Activated CD4-positive, alpha-beta T cell treated with anti-CD3 and anti-CD28 coated beads, Interleukin-2, amount 10 ng/mL, durations not matched to agents 24 days and 14 days (primary cell): Measurements from ENCODE around the gene TP53RK. TPM values are rescaled to one million over a fixed set of nuclear protein-coding genes. Genes with fewer than 3 reads are reported as not detected.

Source experiments
- DNase-seq: peaks from one replicate; pipeline ENCODE4 v3.0.0; 2022
- H3K27ac Mint-ChIP-seq: one replicate; pipeline ENCODE4 v1.8.0; 2022; ENCODE audit warnings: mild to moderate bottlenecking, mixed read lengths
- H3K27me3 Mint-ChIP-seq: one replicate; pipeline ENCODE4 v1.8.0; 2022; ENCODE audit warnings: mixed read lengths
- H3K36me3 Mint-ChIP-seq: one replicate; pipeline ENCODE4 v1.8.0; 2022; ENCODE audit warnings: low read depth, mild to moderate bottlenecking, mixed read lengths
- H3K4me1 Mint-ChIP-seq: one replicate; pipeline ENCODE4 v1.8.0; 2021; ENCODE audit warnings: mixed read lengths
- H3K4me3 Mint-ChIP-seq: one replicate; pipeline ENCODE4 v1.8.0; 2022; ENCODE audit warnings: mild to moderate bottlenecking, moderate library complexity, mixed read lengths
- H3K9me3 Mint-ChIP-seq: one replicate; pipeline ENCODE4 v1.8.0; 2021; ENCODE audit warnings: mixed read lengths
- intact Hi-C: fragments of 100-400 bp; cut with micrococcal nuclease; formaldehyde crosslinking; loops from one replicate; pipeline ENCODE4 v1.15.1; 2023
- total RNA-seq: library from RNA; stranded (reverse); gene quantifications from 2 replicates; pipeline ENCODE4 v1.2.3, GENCODE V29; 2022

TP53RK gene
- total RNA-seq, 1 donor from 2014 or later: 16.5 TPM

GRCh38 chr20:46701556-46701955 is 12.3 kb upstream of the TP53RK start:
- intact Hi-C loops: no loop called here
- Mint-ChIP-seq H3K9me3 (peaks cover 2% of the 10 kb centered on the region), H3K27me3 (peaks cover 26% of the 10 kb centered on the region), H3K4me3 (no peak overlapping the region), H3K36me3 (no peaks in the 10 kb centered on the region), H3K27ac (no peak overlapping the region), H3K4me1 (no peaks in the 10 kb centered on the region)
- no peak for DNase-seq

- DNase-seq: no peak
- H3K9me3 Mint-ChIP-seq: no peaks in the 10 kb centered on the region
- intact Hi-C loops: no loop called here
- H3K27ac Mint-ChIP-seq: no peak overlapping the region
- H3K36me3 Mint-ChIP-seq: no peaks in the 10 kb centered on the region
- H3K4me3 Mint-ChIP-seq: no peak overlapping the region
- H3K27me3 Mint-ChIP-seq: peaks cover 23% of the 10 kb centered on the region
- H3K4me1 Mint-ChIP-seq: peaks cover 1% of the 10 kb centered on the region
Measured at GRCh38 chr20:46701057-46701456, 11.8 kb upstream of the TP53RK start.

DNA sequence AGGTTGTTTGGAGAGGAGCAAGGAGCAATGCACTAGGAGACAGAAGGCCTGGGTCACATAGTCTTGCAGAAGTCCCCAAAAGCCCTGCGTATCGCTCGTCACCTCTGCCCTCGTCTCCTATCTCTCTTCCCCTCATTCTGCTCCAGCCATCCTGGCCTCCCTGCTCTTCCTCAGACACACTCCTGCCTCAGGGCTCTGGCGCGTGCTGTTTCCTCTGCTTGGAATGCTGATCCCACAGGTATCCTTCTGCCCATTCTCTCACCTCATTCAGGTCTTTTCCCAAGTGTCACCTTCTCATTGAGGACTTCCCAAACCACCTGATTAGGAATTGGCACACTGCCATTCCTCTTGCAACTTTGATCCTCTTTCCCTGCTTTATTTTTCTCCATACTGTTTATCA is 11.2 kb upstream of the TP53RK start:
- DNase-seq: no peak
- no peaks in the 10 kb centered on the region for H3K36me3 Mint-ChIP-seq
- H3K27ac Mint-ChIP-seq: no peak overlapping the region
- H3K9me3 Mint-ChIP-seq: no peaks in the 10 kb centered on the region
- peaks cover 1% of the 10 kb centered on the region for H3K4me1 Mint-ChIP-seq
- intact Hi-C loops: no loop called here
- no peak overlapping the region for H3K4me3 Mint-ChIP-seq
- H3K27me3 Mint-ChIP-seq: peaks cover 22% of the 10 kb centered on the region

GRCh38 chr20:46699651-46700359 is 10.6 kb upstream of the TP53RK start:
- H3K4me1 Mint-ChIP-seq: peaks cover 1% of the 10 kb centered on the region
- H3K27ac Mint-ChIP-seq: no peak overlapping the region
- peaks cover 16% of the 10 kb centered on the region for H3K27me3 Mint-ChIP-seq

DNA sequence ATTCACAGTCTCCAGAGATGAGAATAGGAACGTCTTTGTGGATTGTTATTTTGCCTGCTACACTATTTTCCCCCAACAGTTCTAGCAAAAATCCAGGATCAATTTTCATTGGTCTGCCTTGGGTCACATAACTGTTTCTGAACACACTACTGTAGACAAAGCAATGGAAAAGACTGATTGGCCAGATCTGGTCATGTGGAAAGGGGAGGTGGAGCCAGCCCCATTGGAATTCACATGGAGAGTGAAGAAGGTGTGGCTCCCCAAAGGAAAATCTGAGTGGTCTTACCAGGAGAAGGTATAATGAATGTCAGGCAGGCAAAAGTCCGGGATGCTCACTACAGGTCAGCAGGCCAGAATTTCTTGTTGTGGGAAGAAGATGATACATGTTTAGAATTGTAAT is 9.5 kb upstream of the TP53RK start:
- peaks cover 4% of the 10 kb centered on the region for H3K4me1 Mint-ChIP-seq
- H3K36me3 Mint-ChIP-seq: no peaks in the 10 kb centered on the region
- peaks cover 8% of the 10 kb centered on the region for H3K27me3 Mint-ChIP-seq
- H3K27ac Mint-ChIP-seq: no peak overlapping the region
- intact Hi-C loops: no loop called here
- no peak overlapping the region for H3K4me3 Mint-ChIP-seq
- no peaks in the 10 kb centered on the region for H3K9me3 Mint-ChIP-seq
- no peak for DNase-seq

More at GRCh38 chr20:46699651-46700359, 10.6 kb upstream of the TP53RK start:
- no peak overlapping the region for H3K4me3 Mint-ChIP-seq
- no peaks in the 10 kb centered on the region for H3K36me3 Mint-ChIP-seq
- H3K9me3 Mint-ChIP-seq: no peaks in the 10 kb centered on the region
- no peak for DNase-seq
- intact Hi-C loops: no loop called here

DNA sequence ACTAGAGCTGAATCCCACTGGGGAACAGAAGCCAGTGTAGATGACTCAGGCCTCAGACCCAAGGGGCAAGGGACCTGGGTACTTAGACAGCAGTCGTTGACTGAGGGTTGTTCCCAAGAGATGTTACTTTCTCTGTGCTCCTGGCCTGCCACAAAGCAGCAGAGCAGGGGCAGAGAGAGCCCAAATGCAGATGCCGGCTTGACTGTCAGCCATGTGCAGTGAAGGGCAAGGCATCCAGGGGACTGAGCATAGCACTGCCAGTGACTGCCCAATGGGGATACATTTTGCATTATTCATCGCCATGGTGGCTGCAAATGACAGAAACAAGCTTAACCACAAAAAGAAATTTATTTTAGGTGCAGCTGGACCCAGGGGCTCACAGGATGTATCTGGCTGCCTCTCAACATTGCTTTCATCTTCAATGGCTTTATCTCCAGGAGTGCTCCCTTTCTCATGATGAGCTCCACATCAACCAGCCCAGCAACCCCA is 7.6 kb upstream of the TP53RK start:
- Mint-ChIP-seq H3K9me3 (no peaks in the 10 kb centered on the region), H3K36me3 (no peaks in the 10 kb centered on the region), H3K27ac (no peak overlapping the region), H3K4me3 (no peak overlapping the region), H3K27me3 (peaks cover 7% of the 10 kb centered on the region), H3K4me1 (peaks cover 4% of the 10 kb centered on the region)
- DNase-seq: no peak
- intact Hi-C loops: no loop called here

- no peak overlapping the region for H3K4me3 Mint-ChIP-seq
- no peak for DNase-seq
- intact Hi-C loops: no loop called here
- H3K9me3 Mint-ChIP-seq: no peaks in the 10 kb centered on the region
- H3K27me3 Mint-ChIP-seq: peaks cover 5% of the 10 kb centered on the region
- peaks cover 4% of the 10 kb centered on the region for H3K4me1 Mint-ChIP-seq
- no peak overlapping the region for H3K27ac Mint-ChIP-seq
- H3K36me3 Mint-ChIP-seq: no peaks in the 10 kb centered on the region
Measured at GRCh38 chr20:46695892-46696291, 6.6 kb upstream of the TP53RK start.

GRCh38 chr20:46694484-46694883 is 5.2 kb upstream of the TP53RK start:
- H3K27me3 Mint-ChIP-seq: peaks cover 1% of the 10 kb centered on the region
- no peak for DNase-seq
- peaks cover 2% of the 10 kb centered on the region for H3K36me3 Mint-ChIP-seq
- H3K4me1 Mint-ChIP-seq: peaks cover 11% of the 10 kb centered on the region
- no peaks in the 10 kb centered on the region for H3K9me3 Mint-ChIP-seq
- H3K27ac Mint-ChIP-seq: no peak overlapping the region
- intact Hi-C loops: no loop called here
- no peak overlapping the region for H3K4me3 Mint-ChIP-seq

- peaks cover 2% of the 10 kb centered on the region for H3K27me3 Mint-ChIP-seq
- no peaks in the 10 kb centered on the region for H3K9me3 Mint-ChIP-seq
- no peak overlapping the region for H3K27ac Mint-ChIP-seq
- DNase-seq: no peak
- intact Hi-C loops: no loop called here
- peaks cover 10% of the 10 kb centered on the region for H3K36me3 Mint-ChIP-seq
- H3K4me3 Mint-ChIP-seq: no peak overlapping the region
- H3K4me1 Mint-ChIP-seq: peaks cover 32% of the 10 kb centered on the region
Measured at GRCh38 chr20:46691196-46691595, 2.0 kb upstream of the TP53RK start.

DNA sequence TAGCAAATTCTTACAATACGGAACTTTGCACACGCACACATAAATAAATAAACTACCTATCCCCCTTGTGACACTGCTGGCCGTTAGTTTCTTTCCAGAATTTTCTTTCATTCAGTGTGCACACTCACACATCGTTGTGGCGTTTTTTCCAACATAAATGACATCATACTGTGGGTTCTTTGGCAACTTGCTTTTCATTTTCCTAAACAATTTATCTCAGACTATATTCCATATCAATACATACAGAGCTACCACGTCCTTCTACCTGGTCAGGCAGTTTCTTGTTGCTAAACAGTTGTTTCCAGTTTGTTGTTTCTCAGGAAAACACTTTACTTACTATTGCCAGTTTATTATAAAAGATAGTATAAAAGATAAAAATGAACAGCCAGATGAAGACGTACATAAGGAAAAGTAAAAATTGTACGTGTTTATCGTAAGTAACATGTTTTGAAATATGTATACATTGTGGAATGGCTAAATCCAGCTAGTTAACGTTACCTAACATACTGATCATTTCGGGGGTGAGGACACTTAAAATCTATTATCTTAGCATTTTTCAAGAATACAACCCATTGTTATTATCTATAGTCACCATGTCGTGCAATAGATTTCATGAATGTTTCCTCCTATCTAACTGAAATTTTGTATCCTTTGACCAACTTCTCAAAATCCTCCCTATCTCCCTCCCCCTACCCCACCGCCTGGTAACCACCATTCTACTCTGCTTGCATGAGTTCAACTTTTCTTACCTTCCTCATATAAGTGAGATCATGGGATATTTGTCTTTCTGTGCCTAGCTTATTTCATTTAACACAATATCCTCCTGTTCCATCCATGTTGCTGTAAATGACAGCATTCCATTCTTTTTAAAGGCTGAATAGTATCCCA is 1.2 kb upstream of the TP53RK start:
- DNase-seq: no peak
- Mint-ChIP-seq H3K4me1 (peaks cover 37% of the 10 kb centered on the region), H3K27ac (peak overlapping the region; percentile 57), H3K9me3 (no peaks in the 10 kb centered on the region), H3K27me3 (peaks cover 2% of the 10 kb centered on the region), H3K36me3 (peaks cover 15% of the 10 kb centered on the region), H3K4me3 (peak overlapping the region; percentile 98)
- intact Hi-C loops: no loop called here

DNA sequence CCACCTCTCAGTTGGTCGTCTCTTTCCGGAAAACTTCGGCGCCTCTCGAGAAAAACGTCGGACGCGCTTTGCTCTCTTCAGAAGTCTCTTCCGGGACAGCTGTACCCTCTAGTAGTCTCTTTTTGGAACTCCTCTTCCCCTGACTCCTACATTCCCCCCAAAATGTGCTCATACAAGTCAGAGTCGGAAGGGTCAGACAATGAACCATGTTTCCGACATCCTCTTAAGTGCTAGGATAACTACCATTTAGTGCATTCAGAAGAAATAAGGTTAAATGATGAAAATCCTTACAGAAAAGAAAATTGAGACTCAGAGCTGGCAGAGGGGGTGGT is 476 bp upstream of the TP53RK start:
- Mint-ChIP-seq H3K4me1 (peaks cover 41% of the 10 kb centered on the region), H3K27me3 (peaks cover 2% of the 10 kb centered on the region), H3K4me3 (peak overlapping the region; percentile 98), H3K27ac (peak overlapping the region; percentile 97), H3K9me3 (no peaks in the 10 kb centered on the region), H3K36me3 (peaks cover 20% of the 10 kb centered on the region)
- intact Hi-C loops: loop anchor here (2.0 to 5.0 kb wide), 6 partner anchors 137 to 668 kb away; partner anchors contain the start of genes CDH22, ELMO2 and ZMYND8
- no peak for DNase-seq

GRCh38 chr20:46688151-46689081 is 828 bp downstream of the TP53RK start:
- H3K36me3 Mint-ChIP-seq: peaks cover 25% of the 10 kb centered on the region
- H3K27ac Mint-ChIP-seq: peak overlapping the region; percentile 85
- intact Hi-C loops: loop anchor here (2.0 to 5.0 kb wide), 6 partner anchors 136 to 669 kb away; partner anchors contain the start of genes CDH22, ELMO2 and ZMYND8
- H3K4me3 Mint-ChIP-seq: peak overlapping the region; percentile 98
- DNase-seq: no peak
- H3K27me3 Mint-ChIP-seq: peaks cover 2% of the 10 kb centered on the region
- no peaks in the 10 kb centered on the region for H3K9me3 Mint-ChIP-seq
- peaks cover 45% of the 10 kb centered on the region for H3K4me1 Mint-ChIP-seq

DNA sequence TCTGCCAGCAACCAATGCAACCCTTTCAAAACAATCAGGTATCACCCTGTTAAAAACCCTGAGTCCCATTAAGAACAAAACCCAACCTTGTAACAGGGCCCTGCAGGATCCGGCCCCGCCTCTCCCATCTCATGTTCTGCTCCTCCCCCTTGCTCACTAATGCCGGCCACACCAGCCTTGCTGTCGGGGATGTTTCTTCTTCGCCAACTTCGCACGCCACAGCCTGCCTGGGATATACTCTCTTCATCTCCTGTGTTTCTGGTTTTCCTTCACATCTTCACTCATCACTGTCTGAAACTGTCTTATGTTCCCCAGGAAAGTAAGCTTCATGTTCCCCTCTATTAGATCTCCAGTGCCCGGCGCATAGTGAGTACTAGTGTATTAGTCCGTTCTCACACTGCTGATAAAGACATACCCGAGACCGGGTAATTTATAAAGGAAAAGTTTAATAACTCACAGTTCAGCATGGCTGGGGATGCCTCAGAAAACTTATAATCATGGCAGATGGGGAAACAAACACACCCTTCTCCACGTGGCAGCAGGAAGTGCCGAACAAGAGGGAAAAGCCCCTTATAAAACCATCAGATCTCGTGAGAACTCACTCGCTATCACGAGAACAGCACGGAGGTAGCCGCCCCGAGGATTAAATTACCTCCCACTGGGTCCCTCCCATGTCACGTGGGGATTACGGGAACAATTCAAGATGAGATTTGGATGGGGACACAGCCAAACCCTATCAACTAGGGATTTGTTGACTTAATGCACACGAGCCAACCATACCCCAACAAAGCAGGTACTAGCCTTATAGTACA is 5.1 kb downstream of the TP53RK start:
- Mint-ChIP-seq H3K4me1 (peaks cover 44% of the 10 kb centered on the region), H3K27me3 (no peaks in the 10 kb centered on the region), H3K36me3 (peaks cover 22% of the 10 kb centered on the region), H3K27ac (no peak overlapping the region), H3K4me3 (no peak overlapping the region), H3K9me3 (no peaks in the 10 kb centered on the region)
- intact Hi-C loops: no loop called here
- no peak for DNase-seq
